SU-DHL-6 (cell line): ENCODE results near the gene GALNT16.

Experiments used
- EZH2phosphoT487 ChIP-seq: fragments of 200-600 bp; sonication (generic), shearing (Covaris generic); conservative IDR thresholded peaks from 2 replicates; pipeline ENCODE4 v1.6.1; 2018; ENCODE audit warnings: mild to moderate bottlenecking, antibody characterized with exemption, low read length, moderate library complexity, mixed read lengths
- TF ChIP-seq, protein P1 (sequence below): fragments of 200-600 bp; sonication (generic); IDR thresholded peaks from one replicate; pipeline ENCODE4 v1.5.1; 2017; ENCODE audit warnings: antibody characterized with exemption, mild to moderate bottlenecking, low read length, moderate library complexity; ENCODE audit not compliant: insufficient read depth, poor library complexity, severe bottlenecking

DNA sequence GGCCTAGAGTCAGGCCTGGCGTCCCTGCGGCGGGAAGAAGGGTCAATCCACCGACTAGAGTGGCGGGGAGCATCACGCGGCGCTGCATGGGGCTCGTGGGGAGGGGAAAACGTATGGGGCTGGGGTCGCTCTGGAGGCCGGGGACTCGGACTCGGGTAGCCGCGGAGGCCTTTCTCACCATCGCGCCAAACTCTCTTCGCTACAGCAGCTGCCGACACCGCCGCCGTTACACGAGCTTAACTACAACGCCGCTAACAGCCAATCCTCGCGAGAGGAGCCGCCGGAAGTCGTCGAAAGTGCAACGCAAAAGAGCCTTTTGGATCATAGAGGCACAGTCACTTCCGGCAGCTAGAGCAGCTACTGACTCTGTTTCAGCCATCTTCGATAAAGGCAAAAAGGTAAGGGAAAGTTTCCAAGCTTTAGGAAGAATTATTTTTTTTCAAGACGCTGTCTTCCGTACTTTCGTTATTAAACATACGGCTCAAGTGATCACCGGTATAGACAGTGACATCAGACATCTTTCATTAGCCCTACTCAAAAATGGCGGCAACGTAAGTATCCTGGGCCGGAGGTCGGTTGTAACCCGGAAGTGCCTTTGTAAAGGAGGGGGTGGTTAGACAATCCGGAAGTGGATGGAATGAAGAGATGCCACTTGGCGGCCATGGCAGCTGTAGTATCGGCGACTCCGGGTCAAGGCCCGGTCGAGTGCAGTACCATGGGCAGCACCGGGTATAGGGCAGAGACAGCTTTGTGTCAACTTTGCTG is 138.3 kb downstream of the GALNT16 start, which contains the start of the genes ERH and SLC39A9:
- TF ChIP-seq, protein P1, sequence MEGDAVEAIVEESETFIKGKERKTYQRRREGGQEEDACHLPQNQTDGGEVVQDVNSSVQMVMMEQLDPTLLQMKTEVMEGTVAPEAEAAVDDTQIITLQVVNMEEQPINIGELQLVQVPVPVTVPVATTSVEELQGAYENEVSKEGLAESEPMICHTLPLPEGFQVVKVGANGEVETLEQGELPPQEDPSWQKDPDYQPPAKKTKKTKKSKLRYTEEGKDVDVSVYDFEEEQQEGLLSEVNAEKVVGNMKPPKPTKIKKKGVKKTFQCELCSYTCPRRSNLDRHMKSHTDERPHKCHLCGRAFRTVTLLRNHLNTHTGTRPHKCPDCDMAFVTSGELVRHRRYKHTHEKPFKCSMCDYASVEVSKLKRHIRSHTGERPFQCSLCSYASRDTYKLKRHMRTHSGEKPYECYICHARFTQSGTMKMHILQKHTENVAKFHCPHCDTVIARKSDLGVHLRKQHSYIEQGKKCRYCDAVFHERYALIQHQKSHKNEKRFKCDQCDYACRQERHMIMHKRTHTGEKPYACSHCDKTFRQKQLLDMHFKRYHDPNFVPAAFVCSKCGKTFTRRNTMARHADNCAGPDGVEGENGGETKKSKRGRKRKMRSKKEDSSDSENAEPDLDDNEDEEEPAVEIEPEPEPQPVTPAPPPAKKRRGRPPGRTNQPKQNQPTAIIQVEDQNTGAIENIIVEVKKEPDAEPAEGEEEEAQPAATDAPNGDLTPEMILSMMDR: no peak
- TF ChIP-seq EZH2phosphoT487: no peak
